ENCODE data around the gene SST.

SST gene

DNA sequence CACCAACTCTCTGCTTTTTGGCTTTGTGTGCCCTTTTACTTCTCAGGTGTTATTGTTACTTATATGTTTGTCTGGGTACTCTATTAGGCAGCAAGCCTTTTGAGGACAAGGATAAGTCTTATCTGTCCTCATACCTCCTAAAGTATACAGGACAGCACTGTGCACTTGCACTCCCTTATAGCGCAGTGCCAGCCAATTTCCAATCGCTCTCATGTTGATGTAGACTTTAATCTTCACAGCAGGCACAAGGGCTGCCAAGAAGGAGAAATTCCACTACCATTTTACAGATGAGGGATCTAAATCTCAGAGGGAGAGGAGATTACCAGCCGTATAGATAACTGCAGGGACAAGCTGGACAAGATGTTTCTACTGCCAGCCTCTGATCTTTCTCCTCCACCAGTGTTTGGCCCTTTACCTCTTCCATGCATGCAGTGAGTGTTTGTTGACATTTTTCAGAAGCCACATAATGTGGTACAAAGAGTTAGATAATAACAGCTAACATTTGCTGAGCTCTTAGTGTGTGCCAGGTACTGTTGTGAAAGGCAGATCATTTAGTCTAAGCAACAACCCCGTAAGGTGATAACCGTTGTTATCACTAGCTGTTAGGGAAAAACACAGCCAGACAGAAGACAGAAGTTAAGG is 30.1 kb downstream of the SST start:
- TF ChIP-seq, protein P1, sequence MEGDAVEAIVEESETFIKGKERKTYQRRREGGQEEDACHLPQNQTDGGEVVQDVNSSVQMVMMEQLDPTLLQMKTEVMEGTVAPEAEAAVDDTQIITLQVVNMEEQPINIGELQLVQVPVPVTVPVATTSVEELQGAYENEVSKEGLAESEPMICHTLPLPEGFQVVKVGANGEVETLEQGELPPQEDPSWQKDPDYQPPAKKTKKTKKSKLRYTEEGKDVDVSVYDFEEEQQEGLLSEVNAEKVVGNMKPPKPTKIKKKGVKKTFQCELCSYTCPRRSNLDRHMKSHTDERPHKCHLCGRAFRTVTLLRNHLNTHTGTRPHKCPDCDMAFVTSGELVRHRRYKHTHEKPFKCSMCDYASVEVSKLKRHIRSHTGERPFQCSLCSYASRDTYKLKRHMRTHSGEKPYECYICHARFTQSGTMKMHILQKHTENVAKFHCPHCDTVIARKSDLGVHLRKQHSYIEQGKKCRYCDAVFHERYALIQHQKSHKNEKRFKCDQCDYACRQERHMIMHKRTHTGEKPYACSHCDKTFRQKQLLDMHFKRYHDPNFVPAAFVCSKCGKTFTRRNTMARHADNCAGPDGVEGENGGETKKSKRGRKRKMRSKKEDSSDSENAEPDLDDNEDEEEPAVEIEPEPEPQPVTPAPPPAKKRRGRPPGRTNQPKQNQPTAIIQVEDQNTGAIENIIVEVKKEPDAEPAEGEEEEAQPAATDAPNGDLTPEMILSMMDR (IDR thresholded peaks at IDR 0.05; ENCODE audit: low read length, missing control alignments), result no peak
- no peak overlapping the region for H3K4me3 ChIP-seq (replicated peaks; ENCODE audit: low read depth, low read length)
- no peak for DNase-seq (ENCODE audit: low read depth)

DNA sequence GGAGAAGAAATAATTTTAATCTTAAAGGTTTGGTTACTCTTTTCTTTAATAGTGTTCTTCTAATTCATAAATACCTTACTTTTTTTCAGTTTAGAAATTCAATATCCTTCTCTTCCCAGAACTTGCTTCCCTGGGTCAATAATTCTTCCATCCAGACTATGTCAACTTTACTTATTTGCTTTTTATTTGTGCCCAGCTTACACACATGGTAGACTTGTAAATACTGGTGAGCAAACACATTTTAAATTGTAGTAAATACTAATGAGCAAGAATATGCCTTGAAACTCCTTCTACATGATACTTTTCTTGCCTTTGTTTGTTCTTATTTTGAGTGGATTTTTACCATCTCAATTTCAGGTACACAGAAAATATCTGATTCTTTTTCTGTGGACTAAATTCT is 33.7 kb downstream of the SST start:
- H3K4me3 ChIP-seq (replicated peaks; ENCODE audit: low read depth, low read length), result no peak overlapping the region
- TF ChIP-seq, protein P1 (IDR thresholded peaks at IDR 0.05; ENCODE audit: low read length, missing control alignments), result no peak
- no peak for DNase-seq (ENCODE audit: low read depth)

DNA sequence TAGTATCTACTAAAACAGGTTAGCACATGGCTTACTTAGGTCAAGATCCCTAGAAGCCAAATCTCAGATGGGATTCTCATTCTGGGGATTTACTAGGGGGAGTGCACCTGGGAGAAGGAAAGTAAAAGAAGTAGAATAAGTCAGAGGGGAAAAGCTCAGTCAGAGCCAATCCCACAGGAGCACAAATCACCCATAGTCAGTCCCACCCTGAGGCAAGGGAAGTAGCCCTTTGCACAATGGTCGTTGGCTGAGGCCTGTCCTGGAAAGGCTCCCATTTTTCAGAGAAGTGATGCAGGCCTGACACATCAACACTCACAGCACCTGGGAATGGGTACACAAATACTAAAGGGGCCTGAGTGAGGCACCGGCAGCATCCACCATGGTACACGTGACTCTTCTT is 39.8 kb downstream of the SST start:
- TF ChIP-seq, protein P1 (IDR thresholded peaks at IDR 0.05; ENCODE audit: low read length, missing control alignments), result no peak
- no peak overlapping the region for H3K4me3 ChIP-seq (replicated peaks; ENCODE audit: low read depth, low read length)
- no peak for DNase-seq (ENCODE audit: low read depth)

DNA sequence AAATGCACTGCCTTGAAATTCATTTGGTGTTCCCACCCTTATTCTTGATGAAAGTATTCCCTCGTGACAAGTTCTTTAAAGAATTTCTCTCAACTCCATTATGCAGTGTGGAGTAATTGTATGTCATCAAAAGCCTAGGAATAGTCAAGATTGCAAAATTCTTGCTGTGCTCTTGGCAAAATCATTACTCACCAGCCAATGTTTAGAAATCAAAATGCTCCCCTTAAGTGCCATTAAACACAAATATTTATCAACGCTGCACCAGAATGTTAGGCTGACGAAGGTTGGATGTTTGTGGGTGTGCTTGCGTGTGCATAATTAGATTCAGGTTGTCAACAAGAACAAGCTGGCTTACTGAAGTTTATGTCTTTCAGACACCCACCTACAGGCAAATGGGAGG is 40.5 kb downstream of the SST start:
- TF ChIP-seq, protein P1 (IDR thresholded peaks at IDR 0.05; ENCODE audit: low read length, missing control alignments), result no peak
- DNase-seq (ENCODE audit: low read depth), result no peak
- no peak overlapping the region for H3K4me3 ChIP-seq (replicated peaks; ENCODE audit: low read depth, low read length)

DNA sequence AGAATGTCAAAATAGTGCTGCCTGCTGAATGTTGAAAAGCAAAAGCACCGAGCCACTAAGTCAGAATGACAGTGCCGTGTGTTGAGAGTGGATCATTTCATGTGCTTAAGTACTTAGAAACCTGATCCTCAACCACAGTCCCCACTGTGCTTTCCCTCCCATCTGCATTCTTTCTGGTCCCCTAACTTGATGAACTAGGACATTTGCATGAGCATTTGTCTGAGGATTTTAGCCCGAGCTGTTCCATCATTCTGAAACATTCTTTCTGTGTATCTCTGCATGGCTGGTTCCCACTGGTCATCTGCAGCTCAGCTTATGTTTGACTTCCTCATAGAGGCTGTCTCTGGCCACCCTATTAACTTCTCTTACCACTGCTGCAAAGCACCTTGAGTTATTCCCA is 42.0 kb downstream of the SST start:
- H3K4me3 ChIP-seq (replicated peaks; ENCODE audit: low read depth, low read length), result no peak overlapping the region
- TF ChIP-seq, protein P1 (IDR thresholded peaks at IDR 0.05; ENCODE audit: low read length, missing control alignments), result no peak
- DNase-seq (ENCODE audit: low read depth), result no peak

DNA sequence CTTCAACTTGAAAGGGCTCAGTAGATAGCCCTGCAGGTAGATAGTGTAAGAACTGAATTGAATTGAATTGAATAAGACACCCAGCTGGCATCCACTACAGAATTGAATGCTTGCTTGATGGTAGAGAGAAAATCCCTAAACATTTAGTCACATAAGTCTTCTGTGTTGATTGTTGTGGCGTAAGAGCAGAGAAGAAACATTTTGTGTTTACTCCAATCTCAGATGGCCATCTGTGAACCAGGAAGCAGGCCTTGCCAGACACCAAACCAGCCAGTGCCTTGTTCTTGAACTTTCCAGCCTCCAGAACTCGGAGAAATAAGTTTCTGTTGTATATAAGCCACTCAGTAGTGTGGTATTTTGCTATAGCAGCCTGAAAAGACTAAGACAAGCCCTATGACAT is 43.6 kb downstream of the SST start:
- no peak overlapping the region for H3K4me3 ChIP-seq (replicated peaks; ENCODE audit: low read depth, low read length)
- no peak for DNase-seq (ENCODE audit: low read depth)
- TF ChIP-seq, protein P1 (IDR thresholded peaks at IDR 0.05; ENCODE audit: low read length, missing control alignments), result no peak

DNA sequence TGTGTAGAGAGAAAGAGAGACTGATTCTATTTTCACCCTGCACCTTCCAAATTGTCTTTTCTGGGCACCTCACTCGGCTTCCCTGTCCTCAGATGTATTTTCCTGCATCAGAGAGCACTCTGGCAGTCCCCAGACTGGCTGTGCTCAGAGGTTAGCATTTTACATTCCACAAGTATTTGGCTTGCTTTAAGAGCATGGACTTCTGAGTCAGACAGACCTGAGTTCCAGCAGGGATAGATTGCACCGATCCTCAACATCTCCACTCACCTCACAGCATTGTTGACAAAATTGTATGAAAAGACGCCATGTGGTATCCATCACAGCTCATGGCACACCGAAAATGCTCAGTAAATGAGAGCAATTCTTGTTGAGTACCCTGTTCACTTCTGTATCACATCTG is 45.6 kb downstream of the SST start:
- TF ChIP-seq, protein P1 (IDR thresholded peaks at IDR 0.05; ENCODE audit: low read length, missing control alignments), result no peak
- H3K4me3 ChIP-seq (replicated peaks; ENCODE audit: low read depth, low read length), result no peak overlapping the region
- no peak for DNase-seq (ENCODE audit: low read depth)
